ENCODE data around the gene SYK.

SYK gene

GRCh38 chr9:90834828-90835595, 33.4 kb downstream of the SYK start:
- TF ChIP-seq, protein P1, sequence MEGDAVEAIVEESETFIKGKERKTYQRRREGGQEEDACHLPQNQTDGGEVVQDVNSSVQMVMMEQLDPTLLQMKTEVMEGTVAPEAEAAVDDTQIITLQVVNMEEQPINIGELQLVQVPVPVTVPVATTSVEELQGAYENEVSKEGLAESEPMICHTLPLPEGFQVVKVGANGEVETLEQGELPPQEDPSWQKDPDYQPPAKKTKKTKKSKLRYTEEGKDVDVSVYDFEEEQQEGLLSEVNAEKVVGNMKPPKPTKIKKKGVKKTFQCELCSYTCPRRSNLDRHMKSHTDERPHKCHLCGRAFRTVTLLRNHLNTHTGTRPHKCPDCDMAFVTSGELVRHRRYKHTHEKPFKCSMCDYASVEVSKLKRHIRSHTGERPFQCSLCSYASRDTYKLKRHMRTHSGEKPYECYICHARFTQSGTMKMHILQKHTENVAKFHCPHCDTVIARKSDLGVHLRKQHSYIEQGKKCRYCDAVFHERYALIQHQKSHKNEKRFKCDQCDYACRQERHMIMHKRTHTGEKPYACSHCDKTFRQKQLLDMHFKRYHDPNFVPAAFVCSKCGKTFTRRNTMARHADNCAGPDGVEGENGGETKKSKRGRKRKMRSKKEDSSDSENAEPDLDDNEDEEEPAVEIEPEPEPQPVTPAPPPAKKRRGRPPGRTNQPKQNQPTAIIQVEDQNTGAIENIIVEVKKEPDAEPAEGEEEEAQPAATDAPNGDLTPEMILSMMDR (IDR thresholded peaks at IDR 0.05): no peak
- TF ChIP-seq ZFX (IDR thresholded peaks at IDR 0.05; ENCODE audit: borderline replicate concordance): no peak
- H3K27ac ChIP-seq: no peak overlapping the region

- H3K27ac ChIP-seq: no peak overlapping the region
- TF ChIP-seq, protein P1 (IDR thresholded peaks at IDR 0.05): no peak
- no peak for TF ChIP-seq ZFX (IDR thresholded peaks at IDR 0.05; ENCODE audit: borderline replicate concordance)
These were observed 34.9 kb downstream of the SYK start for GRCh38 chr9:90836411-90837080.

DNA sequence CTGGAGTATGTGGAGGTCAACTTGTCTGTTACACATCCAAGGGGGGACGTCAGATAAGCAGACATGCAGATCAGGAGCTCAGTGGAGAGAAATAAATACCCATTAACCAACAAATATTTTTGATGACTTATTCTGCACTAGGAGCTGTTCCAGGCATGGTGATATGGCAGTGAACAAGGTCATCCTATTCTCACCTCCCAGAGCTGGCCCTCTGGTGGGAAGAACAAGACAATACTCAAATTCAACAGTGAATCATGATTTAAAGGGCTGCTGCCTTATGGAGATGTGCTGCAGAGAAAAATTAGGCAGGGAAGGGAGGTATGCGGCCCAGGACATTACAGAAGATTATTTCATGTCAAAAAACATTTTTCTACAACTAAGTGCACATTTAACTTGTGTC, 36.5 kb downstream of the SYK start:
- TF ChIP-seq, protein P1 (IDR thresholded peaks at IDR 0.05): no peak; the same call in 1 of the 2 replicates
- no peak for TF ChIP-seq ZFX (IDR thresholded peaks at IDR 0.05; ENCODE audit: borderline replicate concordance)
- H3K27ac ChIP-seq: no peak overlapping the region

GRCh38 chr9:90838581-90839154, 37.0 kb downstream of the SYK start:
- TF ChIP-seq ZFX (IDR thresholded peaks at IDR 0.05; ENCODE audit: borderline replicate concordance): no peak
- TF ChIP-seq, protein P1 (IDR thresholded peaks at IDR 0.05): no peak
- H3K27ac ChIP-seq: no peak overlapping the region

- H3K27ac ChIP-seq: no peak overlapping the region
- TF ChIP-seq ZFX (IDR thresholded peaks at IDR 0.05; ENCODE audit: borderline replicate concordance): no peak
- TF ChIP-seq, protein P1 (IDR thresholded peaks at IDR 0.05): no peak
These were observed 37.6 kb downstream of the SYK start for GRCh38 chr9:90839183-90839728.

- TF ChIP-seq ZFX (IDR thresholded peaks at IDR 0.05; ENCODE audit: borderline replicate concordance): no peak
- TF ChIP-seq, protein P1 (IDR thresholded peaks at IDR 0.05): no peak
- no peak overlapping the region for H3K27ac ChIP-seq
These were observed 39.1 kb downstream of the SYK start for GRCh38 chr9:90840696-90841095.
